ENCODE measurements around the gene DERL2.

DNA sequence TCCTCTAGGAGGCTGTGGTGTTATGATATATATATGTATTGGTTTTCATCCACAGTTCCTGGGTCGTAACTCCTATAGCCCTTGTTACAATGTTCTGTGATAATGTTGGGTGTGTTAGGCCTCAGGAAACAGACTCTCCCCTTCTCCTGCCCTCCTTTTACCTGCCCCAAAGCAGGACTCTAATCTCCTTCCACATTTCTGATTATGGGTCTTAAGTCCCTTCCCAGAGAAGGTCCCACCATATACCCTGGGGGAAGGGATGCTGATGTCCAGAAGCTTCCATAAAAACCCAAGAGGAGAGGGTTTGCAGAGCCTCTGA lies 46.6 kb downstream of the DERL2 start:
- TF ChIP-seq CTCF (IDR thresholded peaks at IDR 0.05; ENCODE audit: poor library complexity, severe bottlenecking) (no peak), POLR2AphosphoS5 (IDR thresholded peaks at IDR 0.05) (no peak), EZH2 (IDR thresholded peaks at IDR 0.05; ENCODE audit: borderline replicate concordance, insufficient read depth, low read length, poor library complexity, severe bottlenecking) (no peak), RAD21 (conservative IDR thresholded peaks at IDR 0.05) (no peak), EP300 (conservative IDR thresholded peaks at IDR 0.05; ENCODE audit: poor library complexity, severe bottlenecking) (no peak), TAF1 (IDR thresholded peaks at IDR 0.05; ENCODE audit: low read depth) (no peak), MXI1 (conservative IDR thresholded peaks at IDR 0.05; ENCODE audit: poor library complexity, severe bottlenecking) (no peak), SMC3 (conservative IDR thresholded peaks at IDR 0.05; ENCODE audit: poor library complexity) (no peak)
- TF ChIP-seq, protein P1, sequence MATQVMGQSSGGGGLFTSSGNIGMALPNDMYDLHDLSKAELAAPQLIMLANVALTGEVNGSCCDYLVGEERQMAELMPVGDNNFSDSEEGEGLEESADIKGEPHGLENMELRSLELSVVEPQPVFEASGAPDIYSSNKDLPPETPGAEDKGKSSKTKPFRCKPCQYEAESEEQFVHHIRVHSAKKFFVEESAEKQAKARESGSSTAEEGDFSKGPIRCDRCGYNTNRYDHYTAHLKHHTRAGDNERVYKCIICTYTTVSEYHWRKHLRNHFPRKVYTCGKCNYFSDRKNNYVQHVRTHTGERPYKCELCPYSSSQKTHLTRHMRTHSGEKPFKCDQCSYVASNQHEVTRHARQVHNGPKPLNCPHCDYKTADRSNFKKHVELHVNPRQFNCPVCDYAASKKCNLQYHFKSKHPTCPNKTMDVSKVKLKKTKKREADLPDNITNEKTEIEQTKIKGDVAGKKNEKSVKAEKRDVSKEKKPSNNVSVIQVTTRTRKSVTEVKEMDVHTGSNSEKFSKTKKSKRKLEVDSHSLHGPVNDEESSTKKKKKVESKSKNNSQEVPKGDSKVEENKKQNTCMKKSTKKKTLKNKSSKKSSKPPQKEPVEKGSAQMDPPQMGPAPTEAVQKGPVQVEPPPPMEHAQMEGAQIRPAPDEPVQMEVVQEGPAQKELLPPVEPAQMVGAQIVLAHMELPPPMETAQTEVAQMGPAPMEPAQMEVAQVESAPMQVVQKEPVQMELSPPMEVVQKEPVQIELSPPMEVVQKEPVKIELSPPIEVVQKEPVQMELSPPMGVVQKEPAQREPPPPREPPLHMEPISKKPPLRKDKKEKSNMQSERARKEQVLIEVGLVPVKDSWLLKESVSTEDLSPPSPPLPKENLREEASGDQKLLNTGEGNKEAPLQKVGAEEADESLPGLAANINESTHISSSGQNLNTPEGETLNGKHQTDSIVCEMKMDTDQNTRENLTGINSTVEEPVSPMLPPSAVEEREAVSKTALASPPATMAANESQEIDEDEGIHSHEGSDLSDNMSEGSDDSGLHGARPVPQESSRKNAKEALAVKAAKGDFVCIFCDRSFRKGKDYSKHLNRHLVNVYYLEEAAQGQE (IDR thresholded peaks at IDR 0.05; ENCODE audit: borderline replicate concordance), result no peak
